SU-DHL-6 (cell line): ENCODE measurements around the gene PBX1.

Experiments used
- H2AFZ ChIP-seq: fragments of 200-600 bp; sonication (generic); 2 replicates; pipeline ENCODE4 v1.6.1; 2014; ENCODE audit warnings: low read depth, mild to moderate bottlenecking, moderate library complexity, mixed read lengths, antibody characterized with exemption, low read length; ENCODE audit not compliant: severe bottlenecking
- H3F3A ChIP-seq: fragments of 200-600 bp; shearing (Covaris generic); 2 replicates; pipeline ENCODE4 v1.6.0; 2016; ENCODE audit warnings: antibody characterized with exemption, mild to moderate bottlenecking; ENCODE audit not compliant: insufficient read depth
- H3K27ac ChIP-seq: fragments of 200-600 bp; sonication (generic); 2 replicates; pipeline ENCODE4 v1.5.1; 2016; ENCODE audit warnings: low read depth, mild to moderate bottlenecking, low read length, moderate library complexity, mixed read lengths
- H3K27me3 ChIP-seq: fragments of 200-600 bp; sonication (generic), shearing (Covaris generic); 2 replicates; pipeline ENCODE4 v1.6.0; 2014; ENCODE audit warnings: mild to moderate bottlenecking, low read length
- H3K36me3 ChIP-seq: fragments of 200-600 bp; sonication (generic); 2 replicates; pipeline ENCODE4 v1.6.1; 2014; ENCODE audit warnings: mild to moderate bottlenecking, low read length, mixed read lengths
- H3K4me2 ChIP-seq: fragments of 300-600, 200-600 bp; shearing (Covaris generic), sonication (generic); 2 replicates; pipeline ENCODE4 v1.6.0; 2014; ENCODE audit warnings: low read length, low read depth, mild to moderate bottlenecking; ENCODE audit not compliant: poor library complexity, severe bottlenecking
- H3K4me3 ChIP-seq: fragments of 200-600 bp; sonication (generic); 2 replicates; pipeline ENCODE4 v1.5.1; 2014; ENCODE audit warnings: antibody characterized with exemption, low read length, mild to moderate bottlenecking, mixed read lengths; ENCODE audit not compliant: insufficient read depth, poor library complexity, severe bottlenecking
- H3K79me2 ChIP-seq: fragments of 200-600 bp; sonication (generic); 2 replicates; pipeline ENCODE4 v1.6.1; 2014; ENCODE audit warnings: mild to moderate bottlenecking, low read length, moderate library complexity; ENCODE audit not compliant: insufficient read depth
- H3K9ac ChIP-seq: fragments of 200-600 bp; sonication (generic); 2 replicates; pipeline ENCODE4 v1.7.0; 2014; ENCODE audit warnings: mild to moderate bottlenecking, low read length
- H3K9me2 ChIP-seq: fragments of 200-600 bp; sonication (generic); replicated peaks from 2 replicates; pipeline ENCODE4 v1.6.1; 2014; ENCODE audit warnings: low read length; ENCODE audit not compliant: insufficient read depth
- H3K9me3 ChIP-seq: fragments of 200-600 bp; sonication (generic); 2 replicates; pipeline ENCODE4 v1.6.1; 2014; ENCODE audit warnings: low read length, mixed read lengths; ENCODE audit not compliant: insufficient read depth
- H4K20me1 ChIP-seq: fragments of 200-600 bp; sonication (generic); 2 replicates; pipeline ENCODE4 v1.6.1; 2014; ENCODE audit warnings: low read depth, mild to moderate bottlenecking, antibody characterized with exemption, low read length, moderate library complexity, mixed read lengths
- EZH2phosphoT487 ChIP-seq: fragments of 200-600 bp; sonication (generic), shearing (Covaris generic); conservative IDR thresholded peaks from 2 replicates; pipeline ENCODE4 v1.6.1; 2018; ENCODE audit warnings: mild to moderate bottlenecking, antibody characterized with exemption, low read length, moderate library complexity, mixed read lengths
- TF ChIP-seq, protein P1 (sequence below): fragments of 200-600 bp; sonication (generic); IDR thresholded peaks from one replicate; pipeline ENCODE4 v1.5.1; 2017; ENCODE audit warnings: antibody characterized with exemption, mild to moderate bottlenecking, low read length, moderate library complexity; ENCODE audit not compliant: insufficient read depth, poor library complexity, severe bottlenecking

PBX1 gene

DNA sequence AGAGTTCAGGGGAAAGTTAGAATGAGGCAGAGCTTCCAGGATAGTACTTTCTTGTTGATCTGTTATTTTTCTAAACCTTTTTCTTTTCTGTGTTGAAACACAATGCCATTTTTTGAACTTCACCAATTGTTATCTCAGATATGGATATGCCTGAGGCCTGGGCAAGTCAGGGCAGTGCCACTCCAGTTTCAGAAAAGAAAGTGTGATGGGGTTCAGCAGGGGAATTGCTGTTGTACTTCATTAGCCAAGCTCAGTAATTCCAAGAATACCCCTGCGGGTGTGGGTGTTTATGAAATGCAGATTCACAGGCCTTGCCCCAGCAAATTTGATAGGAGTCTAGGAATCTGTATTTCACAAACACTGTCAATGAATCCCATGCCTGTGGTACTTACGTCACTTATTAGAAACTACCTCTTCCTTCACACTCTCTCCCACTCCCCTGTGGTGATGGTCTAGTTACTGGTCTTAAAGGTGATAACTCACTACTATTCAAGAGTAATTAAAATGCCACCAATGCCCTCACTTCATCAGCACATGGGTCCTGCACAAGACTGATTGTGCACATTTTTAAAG, 142.3 kb downstream of the PBX1 start:
- H3K27me3 ChIP-seq: no peaks in the 10 kb centered on the region
- no peaks in the 10 kb centered on the region for H3K36me3 ChIP-seq
- TF ChIP-seq, protein P1, sequence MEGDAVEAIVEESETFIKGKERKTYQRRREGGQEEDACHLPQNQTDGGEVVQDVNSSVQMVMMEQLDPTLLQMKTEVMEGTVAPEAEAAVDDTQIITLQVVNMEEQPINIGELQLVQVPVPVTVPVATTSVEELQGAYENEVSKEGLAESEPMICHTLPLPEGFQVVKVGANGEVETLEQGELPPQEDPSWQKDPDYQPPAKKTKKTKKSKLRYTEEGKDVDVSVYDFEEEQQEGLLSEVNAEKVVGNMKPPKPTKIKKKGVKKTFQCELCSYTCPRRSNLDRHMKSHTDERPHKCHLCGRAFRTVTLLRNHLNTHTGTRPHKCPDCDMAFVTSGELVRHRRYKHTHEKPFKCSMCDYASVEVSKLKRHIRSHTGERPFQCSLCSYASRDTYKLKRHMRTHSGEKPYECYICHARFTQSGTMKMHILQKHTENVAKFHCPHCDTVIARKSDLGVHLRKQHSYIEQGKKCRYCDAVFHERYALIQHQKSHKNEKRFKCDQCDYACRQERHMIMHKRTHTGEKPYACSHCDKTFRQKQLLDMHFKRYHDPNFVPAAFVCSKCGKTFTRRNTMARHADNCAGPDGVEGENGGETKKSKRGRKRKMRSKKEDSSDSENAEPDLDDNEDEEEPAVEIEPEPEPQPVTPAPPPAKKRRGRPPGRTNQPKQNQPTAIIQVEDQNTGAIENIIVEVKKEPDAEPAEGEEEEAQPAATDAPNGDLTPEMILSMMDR: no peak
- no peak for TF ChIP-seq EZH2phosphoT487
- H3F3A ChIP-seq: no peaks in the 10 kb centered on the region
- H3K9me3 ChIP-seq: no peaks in the 10 kb centered on the region
- no peaks in the 10 kb centered on the region for H4K20me1 ChIP-seq
- H3K4me2 ChIP-seq: no peak overlapping the region
- H3K79me2 ChIP-seq: no peaks in the 10 kb centered on the region
- H2AFZ ChIP-seq: no peak overlapping the region
- H3K9ac ChIP-seq: no peak overlapping the region
- H3K27ac ChIP-seq: no peak overlapping the region
- no peaks in the 10 kb centered on the region for H3K9me2 ChIP-seq
- no peak overlapping the region for H3K4me3 ChIP-seq

DNA sequence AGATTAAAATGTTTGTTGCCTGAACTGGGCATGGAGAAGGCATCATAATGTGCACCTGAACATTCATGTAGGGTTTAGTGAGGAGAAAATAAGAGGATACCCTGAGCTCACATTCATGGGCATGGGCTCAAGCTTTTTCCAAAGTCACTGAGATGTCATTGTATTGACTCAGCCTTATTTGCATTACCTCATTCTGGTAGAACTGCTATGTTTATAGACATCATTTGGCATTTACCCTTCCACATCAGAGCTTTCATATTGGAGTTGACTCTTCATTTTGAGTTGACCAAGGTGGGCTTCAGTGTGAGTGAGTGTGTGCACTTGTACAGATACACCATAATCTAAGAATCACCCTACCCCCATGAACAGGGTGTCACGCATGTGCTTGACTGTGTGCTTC, 143.2 kb downstream of the PBX1 start:
- Histone ChIP-seq H3K79me2 (no peaks in the 10 kb centered on the region), H3K4me2 (no peak overlapping the region), H3K27me3 (no peaks in the 10 kb centered on the region), H2AFZ (no peak overlapping the region), H3K9me3 (no peaks in the 10 kb centered on the region), H3K36me3 (no peaks in the 10 kb centered on the region), H3F3A (no peaks in the 10 kb centered on the region), H3K9me2 (no peaks in the 10 kb centered on the region), H3K9ac (no peak overlapping the region), H4K20me1 (no peaks in the 10 kb centered on the region), H3K4me3 (no peak overlapping the region), H3K27ac (no peak overlapping the region)
- TF ChIP-seq EZH2phosphoT487: no peak
- TF ChIP-seq, protein P1: no peak

DNA sequence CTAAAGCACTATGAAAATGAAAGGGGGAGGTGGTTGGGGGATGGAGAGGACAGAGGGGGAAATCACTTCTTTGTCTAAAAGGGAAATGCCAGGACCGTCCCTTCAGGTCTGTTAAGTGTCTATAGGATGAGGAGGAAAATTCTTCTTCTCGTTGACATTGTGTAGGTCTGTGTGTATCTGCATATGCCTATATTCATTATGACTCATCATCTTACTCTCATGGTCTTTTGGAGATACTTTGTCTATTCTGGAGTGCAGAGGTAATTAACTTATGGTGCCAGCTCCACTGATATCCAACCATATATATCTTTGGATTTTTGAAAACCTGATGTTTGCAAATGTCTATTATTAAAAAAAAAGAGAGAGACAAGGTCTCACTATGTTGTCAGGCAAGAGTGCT, 143.7 kb downstream of the PBX1 start:
- H3K4me3 ChIP-seq: no peak overlapping the region
- TF ChIP-seq EZH2phosphoT487: no peak
- TF ChIP-seq, protein P1: no peak
- no peaks in the 10 kb centered on the region for H3K79me2 ChIP-seq
- no peaks in the 10 kb centered on the region for H3K9me3 ChIP-seq
- H3K9me2 ChIP-seq: no peaks in the 10 kb centered on the region
- H2AFZ ChIP-seq: no peak overlapping the region
- H3K9ac ChIP-seq: no peak overlapping the region
- no peaks in the 10 kb centered on the region for H3K27me3 ChIP-seq
- H3K36me3 ChIP-seq: no peaks in the 10 kb centered on the region
- no peak overlapping the region for H3K4me2 ChIP-seq
- no peaks in the 10 kb centered on the region for H4K20me1 ChIP-seq
- H3F3A ChIP-seq: no peaks in the 10 kb centered on the region
- H3K27ac ChIP-seq: no peak overlapping the region
